Measurements from ENCODE around the gene HELZ.

The HELZ gene

GRCh38 chr17:67238991-67239390 lies 6.0 kb downstream of the HELZ start:
- WGBS (ENCODE audit: extremely low coverage, insufficient coverage, insufficient read length) = no CpG with 5 or more reads among the region's 5 CpGs

GRCh38 chr17:67232441-67232840 lies 12.6 kb downstream of the HELZ start:
- H3K36me3 ChIP-seq (ENCODE audit: control insufficient read depth in 1 of 2, insufficient read depth in 2 of 2, low read length in 2 of 2) = peaks cover 15 to 19% of the 10 kb centered on the region in 2 experiments
- no peak overlapping the region for H4K12ac ChIP-seq (ENCODE audit: low read depth, low read length)
- no peak overlapping the region for H2BK12ac ChIP-seq (ENCODE audit: low read length)
- H2BK5ac ChIP-seq (ENCODE audit: low read depth, low read length, poor library complexity) = no peak overlapping the region
- no peak overlapping the region for H3K4me2 ChIP-seq (ENCODE audit: low read length)
- H3K4me3 ChIP-seq (ENCODE audit: low read depth, low read length) = no peak overlapping the region
- no peak overlapping the region for H3K23ac ChIP-seq (ENCODE audit: low read length)
- no peak for DNase-seq
- H3K14ac ChIP-seq (ENCODE audit: low read length) = no peak overlapping the region
- no peaks in the 10 kb centered on the region for H3K4me1 ChIP-seq (ENCODE audit: control insufficient read depth in 1 of 2, insufficient read depth in 2 of 2, low read length in 2 of 2)
- no peak overlapping the region for H2AFZ ChIP-seq (ENCODE audit: insufficient read depth, low read length, poor library complexity)
- no peaks in the 10 kb centered on the region for H3K9me3 ChIP-seq (ENCODE audit: insufficient read depth, low read depth, low read length)
- no peak overlapping the region for H3K18ac ChIP-seq (ENCODE audit: low read length)
- H2AK5ac ChIP-seq (ENCODE audit: low read length) = no peak overlapping the region
- WGBS (ENCODE audit: extremely low coverage, insufficient coverage, insufficient read length) = no CpG with 5 or more reads among the region's 2 CpGs
- H3K27me3 ChIP-seq (ENCODE audit: insufficient read depth, low read length) = no peaks in the 10 kb centered on the region
- H2BK120ac ChIP-seq (ENCODE audit: insufficient read depth, low read length, poor library complexity) = no peak overlapping the region
- H4K91ac ChIP-seq (ENCODE audit: low read depth, low read length) = no peak overlapping the region
- H4K8ac ChIP-seq (ENCODE audit: low read depth, low read length) = no peak overlapping the region
- no peaks in the 10 kb centered on the region for H3K79me1 ChIP-seq (ENCODE audit: low read length)
- no peak overlapping the region for H3K9ac ChIP-seq (ENCODE audit: low read length)
- H3K79me2 ChIP-seq (ENCODE audit: control insufficient read depth, insufficient read depth, low read length, poor library complexity) = no peaks in the 10 kb centered on the region
- no peak overlapping the region for H3K4ac ChIP-seq (ENCODE audit: low read depth, low read length)
- no peak overlapping the region for H3K27ac ChIP-seq (ENCODE audit: low read depth, low read length)

More at GRCh38 chr17:67238991-67239390, 6.0 kb downstream of the HELZ start:
- Histone ChIP-seq H3K4me3 (ENCODE audit: low read depth, low read length) (no peak overlapping the region), H2AFZ (ENCODE audit: insufficient read depth, low read length, poor library complexity) (no peak overlapping the region), H2BK12ac (ENCODE audit: low read length) (no peak overlapping the region), H4K8ac (ENCODE audit: low read depth, low read length) (no peak overlapping the region), H3K9me3 (ENCODE audit: insufficient read depth, low read depth, low read length) (no peaks in the 10 kb centered on the region), H3K36me3 (ENCODE audit: control insufficient read depth in 1 of 2, insufficient read depth in 2 of 2, low read length in 2 of 2) (peaks cover 15 to 17% of the 10 kb centered on the region in 2 experiments), H3K4ac (ENCODE audit: low read depth, low read length) (no peak overlapping the region), H3K18ac (ENCODE audit: low read length) (no peak overlapping the region), H2AK5ac (ENCODE audit: low read length) (no peak overlapping the region), H3K4me2 (ENCODE audit: low read length) (no peak overlapping the region), H3K4me1 (ENCODE audit: control insufficient read depth in 1 of 2, insufficient read depth in 2 of 2, low read length in 2 of 2) (no peaks in the 10 kb centered on the region), H4K91ac (ENCODE audit: low read depth, low read length) (no peak overlapping the region), H3K27ac (ENCODE audit: low read depth, low read length) (no peak overlapping the region), H3K9ac (ENCODE audit: low read length) (no peak overlapping the region), H4K12ac (ENCODE audit: low read depth, low read length) (no peak overlapping the region), H3K14ac (ENCODE audit: low read length) (no peak overlapping the region), H3K79me1 (ENCODE audit: low read length) (no peaks in the 10 kb centered on the region), H3K79me2 (ENCODE audit: control insufficient read depth, insufficient read depth, low read length, poor library complexity) (no peaks in the 10 kb centered on the region), H3K23ac (ENCODE audit: low read length) (no peak overlapping the region), H3K27me3 (ENCODE audit: insufficient read depth, low read length) (no peaks in the 10 kb centered on the region), H2BK120ac (ENCODE audit: insufficient read depth, low read length, poor library complexity) (no peak overlapping the region), H2BK5ac (ENCODE audit: low read depth, low read length, poor library complexity) (no peak overlapping the region)
- DNase-seq = peak in 1 of 2 donors; percentile 26

DNA sequence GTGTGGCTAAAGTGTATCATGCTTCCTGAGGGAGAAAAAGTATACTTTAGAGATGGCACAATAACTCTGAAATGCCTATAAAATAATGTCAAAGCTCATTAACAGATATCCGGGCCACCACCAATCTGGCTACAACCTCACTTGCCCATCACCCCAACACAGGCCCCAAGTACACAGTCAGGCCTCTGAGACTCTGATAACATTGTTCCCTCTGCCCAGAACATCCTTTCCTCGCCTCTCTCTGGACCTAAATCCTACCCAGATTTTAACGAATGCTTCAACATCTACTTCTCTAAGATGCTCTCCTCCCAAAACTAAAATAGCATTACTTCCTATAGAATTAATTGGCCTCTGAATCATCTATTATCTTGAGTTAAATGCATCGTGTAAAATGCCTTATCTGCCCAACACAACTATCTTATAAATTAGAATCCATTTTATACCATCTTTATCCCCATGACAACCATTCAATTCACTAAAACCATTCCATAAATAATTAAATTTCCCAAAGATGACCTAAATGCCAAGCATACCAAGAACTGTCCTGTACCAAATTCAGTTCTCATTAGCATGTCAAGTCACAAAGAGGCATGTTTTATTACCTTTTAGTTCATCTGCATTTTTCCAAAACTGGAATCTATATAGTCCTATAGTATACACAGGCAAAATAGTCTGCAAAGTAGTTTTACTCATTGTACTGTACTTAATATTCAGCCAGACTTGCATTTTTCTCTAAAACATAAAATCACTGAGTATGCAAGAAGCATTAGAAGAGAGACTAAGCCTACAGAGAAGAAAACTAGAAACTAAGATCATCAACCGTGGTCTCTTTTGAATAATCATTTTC lies 15.7 kb downstream of the HELZ start:
- H4K8ac ChIP-seq (ENCODE audit: low read depth, low read length) = no peak overlapping the region
- H3K27ac ChIP-seq (ENCODE audit: low read depth, low read length) = no peak overlapping the region
- H2BK5ac ChIP-seq (ENCODE audit: low read depth, low read length, poor library complexity) = no peak overlapping the region
- H2AFZ ChIP-seq (ENCODE audit: insufficient read depth, low read length, poor library complexity) = no peak overlapping the region
- no peak overlapping the region for H3K4ac ChIP-seq (ENCODE audit: low read depth, low read length)
- H3K79me2 ChIP-seq (ENCODE audit: control insufficient read depth, insufficient read depth, low read length, poor library complexity) = no peaks in the 10 kb centered on the region
- no peak overlapping the region for H4K12ac ChIP-seq (ENCODE audit: low read depth, low read length)
- no peak for DNase-seq
- H3K23ac ChIP-seq (ENCODE audit: low read length) = no peak overlapping the region
- no peak overlapping the region for H2AK5ac ChIP-seq (ENCODE audit: low read length)
- H2BK120ac ChIP-seq (ENCODE audit: insufficient read depth, low read length, poor library complexity) = no peak overlapping the region
- no peak overlapping the region for H2BK12ac ChIP-seq (ENCODE audit: low read length)
- no peak overlapping the region for H3K14ac ChIP-seq (ENCODE audit: low read length)
- no peak overlapping the region for H4K91ac ChIP-seq (ENCODE audit: low read depth, low read length)
- H3K18ac ChIP-seq (ENCODE audit: low read length) = no peak overlapping the region
- WGBS (ENCODE audit: extremely low coverage, insufficient coverage, insufficient read length) = no CpG with 5 or more reads among the region's 5 CpGs
- peaks cover 3 to 11% of the 10 kb centered on the region in 2 experiments for H3K36me3 ChIP-seq (ENCODE audit: control insufficient read depth in 1 of 2, insufficient read depth in 2 of 2, low read length in 2 of 2)
- H3K4me1 ChIP-seq (ENCODE audit: control insufficient read depth in 1 of 2, insufficient read depth in 2 of 2, low read length in 2 of 2) = no peaks in the 10 kb centered on the region
- H3K9ac ChIP-seq (ENCODE audit: low read length) = no peak overlapping the region
- no peaks in the 10 kb centered on the region for H3K27me3 ChIP-seq (ENCODE audit: insufficient read depth, low read length)
- H3K79me1 ChIP-seq (ENCODE audit: low read length) = no peaks in the 10 kb centered on the region
- H3K4me2 ChIP-seq (ENCODE audit: low read length) = no peak overlapping the region
- H3K9me3 ChIP-seq (ENCODE audit: insufficient read depth, low read depth, low read length) = no peaks in the 10 kb centered on the region
- no peak overlapping the region for H3K4me3 ChIP-seq (ENCODE audit: low read depth, low read length)

DNA sequence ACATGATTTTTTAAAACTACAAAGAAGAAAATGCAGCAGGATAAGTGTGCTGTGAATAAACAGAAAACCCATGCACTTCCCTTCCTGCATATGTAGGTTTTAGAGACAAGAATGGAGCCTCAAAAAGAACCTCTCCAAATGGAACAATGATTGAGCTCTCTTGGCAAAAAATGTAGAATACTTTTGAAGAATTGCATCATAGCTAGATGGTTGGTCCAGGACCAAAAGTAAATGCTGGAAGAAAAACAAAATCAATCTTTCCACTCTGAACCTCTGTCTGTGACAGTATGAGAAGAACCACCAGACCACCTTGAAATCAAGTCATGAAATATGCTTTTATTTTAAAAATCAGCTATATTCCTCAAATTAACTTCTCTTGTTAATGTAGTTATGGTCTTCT lies 17.5 kb downstream of the HELZ start:
- Histone ChIP-seq H3K79me1 (ENCODE audit: low read length) (no peaks in the 10 kb centered on the region), H3K9me3 (ENCODE audit: insufficient read depth, low read depth, low read length) (no peaks in the 10 kb centered on the region), H3K4me1 (ENCODE audit: control insufficient read depth in 1 of 2, insufficient read depth in 2 of 2, low read length in 2 of 2) (peaks cover 0 to 2% of the 10 kb centered on the region in 2 experiments), H4K12ac (ENCODE audit: low read depth, low read length) (no peak overlapping the region), H4K91ac (ENCODE audit: low read depth, low read length) (no peak overlapping the region), H2AK5ac (ENCODE audit: low read length) (no peak overlapping the region), H3K23ac (ENCODE audit: low read length) (no peak overlapping the region), H3K4me3 (ENCODE audit: low read depth, low read length) (no peak overlapping the region), H2BK5ac (ENCODE audit: low read depth, low read length, poor library complexity) (no peak overlapping the region), H3K27me3 (ENCODE audit: insufficient read depth, low read length) (no peaks in the 10 kb centered on the region), H3K9ac (ENCODE audit: low read length) (no peak overlapping the region), H3K36me3 (ENCODE audit: control insufficient read depth in 1 of 2, insufficient read depth in 2 of 2, low read length in 2 of 2) (peaks cover 0 to 3% of the 10 kb centered on the region in 2 experiments), H2BK120ac (ENCODE audit: insufficient read depth, low read length, poor library complexity) (no peak overlapping the region), H3K18ac (ENCODE audit: low read length) (no peak overlapping the region), H3K79me2 (ENCODE audit: control insufficient read depth, insufficient read depth, low read length, poor library complexity) (no peaks in the 10 kb centered on the region), H4K8ac (ENCODE audit: low read depth, low read length) (no peak overlapping the region), H3K4ac (ENCODE audit: low read depth, low read length) (no peak overlapping the region), H3K27ac (ENCODE audit: low read depth, low read length) (no peak overlapping the region), H3K4me2 (ENCODE audit: low read length) (no peak overlapping the region), H2BK12ac (ENCODE audit: low read length) (no peak overlapping the region), H3K14ac (ENCODE audit: low read length) (no peak overlapping the region), H2AFZ (ENCODE audit: insufficient read depth, low read length, poor library complexity) (no peak overlapping the region)
- no peak for DNase-seq
